HG02623 (cell line): ENCODE results near the gene PIMREG.

Source experiments
- ATAC-seq: cut with Tn5 transposase; IDR thresholded peaks from one replicate; pipeline ENCODE4 v1.9.1; 2021; ENCODE audit warnings: moderate library complexity; ENCODE audit not compliant: unreplicated experiment

Gene PIMREG

DNA sequence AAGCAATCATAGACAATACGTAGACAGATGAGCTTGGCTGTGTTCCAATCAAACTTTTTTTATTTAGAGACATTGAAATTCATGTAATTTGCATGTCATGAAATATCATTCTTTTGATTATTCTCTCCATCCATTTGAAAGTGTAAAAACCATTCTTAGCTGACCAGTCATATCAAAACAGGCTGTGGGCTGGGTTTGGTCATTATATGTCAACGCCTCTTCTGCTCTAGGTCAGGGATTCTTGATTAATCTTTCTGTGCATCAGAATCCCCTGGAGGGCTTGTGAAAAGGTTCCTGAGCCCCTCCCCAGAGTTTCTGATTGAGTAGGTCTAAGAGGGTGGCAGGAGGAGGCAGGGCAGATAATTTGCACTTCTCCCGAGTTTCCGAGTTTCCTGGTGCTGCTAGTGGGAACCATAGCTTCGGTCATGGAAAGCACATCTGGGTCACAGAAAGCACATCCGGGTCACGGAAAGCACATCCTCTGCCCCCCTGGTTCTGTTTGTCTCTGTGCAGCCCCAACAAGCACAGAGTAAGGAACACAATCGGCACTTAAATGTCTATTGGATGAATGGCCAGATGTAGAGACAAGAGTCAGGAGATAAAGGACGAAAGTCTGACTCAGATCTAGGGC is 16.4 kb downstream of the PIMREG start:
- no peak for ATAC-seq

GRCh38 chr17:6461246-6461645 is 17.0 kb downstream of the PIMREG start:
- no peak for ATAC-seq

DNA sequence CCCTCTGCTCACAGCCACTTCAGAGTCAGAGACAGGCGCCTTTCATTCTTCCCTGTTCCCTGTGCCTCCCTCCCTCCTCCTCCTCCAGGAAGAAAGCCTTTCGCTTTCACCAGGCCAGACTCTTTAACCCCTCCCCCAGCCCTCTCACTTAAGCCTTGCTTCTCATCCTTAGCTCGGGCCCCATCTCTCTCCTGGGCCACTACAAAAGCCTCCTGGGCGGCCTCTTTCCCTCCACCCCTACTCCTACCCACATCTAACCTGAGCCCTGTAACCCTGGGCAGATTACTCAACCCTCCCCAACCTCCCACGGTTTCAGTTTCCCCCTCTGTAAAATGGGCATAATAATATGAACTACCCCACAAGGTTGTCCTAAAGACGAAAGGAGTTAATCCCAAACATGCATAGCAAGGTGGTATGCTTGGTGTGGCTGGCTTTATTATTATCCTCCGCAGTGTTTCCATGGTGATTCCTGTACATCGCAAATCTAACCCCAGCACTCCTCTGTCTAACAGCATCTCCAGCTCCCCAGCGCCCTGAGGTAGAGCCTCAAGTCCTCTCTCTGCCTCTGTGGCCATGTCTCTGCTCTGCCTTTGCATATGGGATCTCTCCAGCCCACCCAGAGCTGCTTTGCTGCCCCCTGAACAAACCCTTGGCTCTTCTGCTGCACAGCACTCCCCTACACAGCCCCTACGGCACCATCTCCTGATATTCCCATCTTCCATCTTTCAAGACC is 17.7 kb downstream of the PIMREG start:
- ATAC-seq: no peak

GRCh38 chr17:6462692-6463091 is 18.4 kb downstream of the PIMREG start:
- ATAC-seq: no peak

GRCh38 chr17:6463616-6464445 is 19.6 kb downstream of the PIMREG start:
- ATAC-seq: no peak

GRCh38 chr17:6464446-6465041 is 20.3 kb downstream of the PIMREG start:
- no peak for ATAC-seq

DNA sequence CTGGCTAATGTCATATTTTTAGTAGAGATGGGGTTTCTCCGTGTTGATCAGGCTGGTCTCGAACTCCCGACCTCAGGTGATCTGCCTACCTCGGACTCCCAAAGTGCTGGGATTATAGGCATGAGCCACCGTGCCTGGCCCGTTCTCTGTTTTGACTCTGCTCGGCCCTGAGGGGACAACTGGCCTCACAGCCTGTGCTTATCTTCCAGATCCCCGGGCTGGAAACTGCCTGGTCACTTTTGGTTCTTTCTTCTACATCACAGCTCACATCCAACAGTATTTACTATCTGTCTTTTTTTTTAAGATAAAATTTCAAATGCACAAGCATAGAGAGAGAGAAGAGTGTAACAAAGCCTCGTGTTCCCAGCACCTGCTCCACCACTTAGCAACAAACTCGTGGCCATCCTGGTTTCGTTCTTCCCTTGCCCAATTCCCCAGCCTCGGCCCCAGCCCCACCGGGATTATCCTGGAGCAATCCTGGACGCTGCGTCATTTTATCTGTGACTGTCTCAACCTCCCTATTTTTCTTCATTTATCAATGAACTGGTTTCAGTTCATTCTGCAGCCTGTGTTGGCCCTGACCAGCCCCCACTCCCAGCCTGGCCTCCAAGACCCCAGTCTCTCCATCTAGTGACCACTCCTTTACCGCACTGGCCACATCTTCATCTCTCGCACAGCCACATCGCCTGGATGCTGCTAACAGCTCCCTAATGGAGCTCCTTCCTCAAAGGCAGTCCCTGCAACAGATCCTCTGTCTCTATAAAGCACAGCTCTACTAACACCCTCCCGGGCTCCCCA is 21.1 kb downstream of the PIMREG start:
- ATAC-seq: no peak

- ATAC-seq: no peak
Measured at GRCh38 chr17:6467567-6467966, 23.3 kb downstream of the PIMREG start.

DNA sequence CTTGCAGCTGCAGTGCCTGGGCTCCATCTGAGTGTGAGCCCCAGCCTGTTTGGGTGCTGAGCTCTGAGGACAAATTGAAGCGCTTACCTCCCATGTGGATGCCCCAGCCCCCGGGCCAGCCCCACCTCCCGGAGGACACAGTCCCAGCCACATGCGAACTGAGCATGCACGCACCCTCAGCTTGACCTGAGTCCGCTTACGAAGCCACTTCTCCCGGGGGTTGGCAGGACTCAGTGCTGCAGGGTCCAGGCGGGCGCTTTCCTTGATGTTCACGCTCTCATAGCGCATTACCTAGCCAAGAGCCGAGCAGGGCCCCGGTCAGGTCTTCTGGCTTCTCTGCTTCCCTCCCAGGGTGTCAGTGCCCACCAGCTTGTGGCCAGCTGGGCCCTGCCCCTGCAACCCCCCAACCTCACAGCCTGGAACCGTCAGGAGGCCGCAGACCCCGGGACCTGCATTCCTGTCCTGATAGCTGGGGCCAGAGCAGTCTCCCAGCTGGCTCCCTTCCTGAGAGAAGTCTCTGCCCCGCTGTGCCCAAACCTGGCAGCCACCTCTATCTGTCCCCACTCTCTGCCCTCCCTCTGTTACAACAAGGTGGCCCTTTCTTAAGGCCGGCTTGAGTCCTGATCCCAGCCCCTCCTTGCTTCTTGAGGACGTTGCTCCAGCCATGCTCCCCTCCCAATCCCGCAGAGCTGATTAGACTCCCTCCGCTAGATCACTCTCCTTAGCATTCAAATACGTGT is 24.0 kb downstream of the PIMREG start:
- no peak for ATAC-seq

GRCh38 chr17:6470146-6470718 is 26.0 kb downstream of the PIMREG start:
- ATAC-seq: no peak

- no peak for ATAC-seq
Measured at GRCh38 chr17:6470751-6471521, 26.7 kb downstream of the PIMREG start.

- no peak for ATAC-seq
Measured at GRCh38 chr17:6471531-6472465, 27.5 kb downstream of the PIMREG start.

DNA sequence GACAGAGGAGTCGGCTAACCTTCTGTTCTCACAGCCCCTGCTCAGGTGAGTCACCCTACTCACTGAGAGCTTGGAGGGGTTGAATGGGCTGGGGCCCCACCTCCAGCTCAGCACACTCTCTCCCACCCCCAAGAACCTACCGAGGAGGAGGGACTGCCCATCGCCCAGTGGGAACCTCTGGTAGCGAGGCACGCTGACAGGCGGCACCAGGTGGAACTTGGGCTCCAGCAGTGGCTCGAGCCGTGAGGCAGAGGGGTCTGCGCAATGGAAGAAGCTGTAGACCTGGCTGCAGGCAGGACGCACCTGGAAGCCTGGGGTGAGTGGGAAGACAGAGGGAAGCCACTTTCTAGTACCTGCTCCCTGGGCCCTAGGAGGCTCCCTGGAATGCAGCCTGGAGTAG is 28.3 kb downstream of the PIMREG start:
- no peak for ATAC-seq

- ATAC-seq: no peak
Measured at GRCh38 chr17:6473128-6473767, 29.0 kb downstream of the PIMREG start.

GRCh38 chr17:6474376-6474775 is 30.1 kb downstream of the PIMREG start:
- no peak for ATAC-seq

DNA sequence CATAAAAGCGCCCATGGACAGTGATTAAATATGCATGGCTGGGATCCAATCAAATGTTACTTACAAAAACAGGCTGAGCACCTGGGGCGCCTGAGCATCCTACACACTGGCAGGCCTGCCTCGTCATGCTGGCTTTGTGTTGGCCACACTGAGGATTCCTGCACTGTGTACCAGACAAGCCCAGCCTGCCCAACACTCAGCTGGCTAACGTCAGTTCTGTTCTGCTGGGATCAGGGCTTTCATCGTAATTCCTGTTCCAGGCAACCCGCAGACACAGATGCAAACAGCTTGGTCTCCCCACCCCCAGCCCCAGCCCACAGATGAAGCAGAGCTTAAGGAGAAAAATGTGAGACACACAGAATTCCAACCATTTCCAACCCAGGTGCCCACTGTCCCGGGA is 30.7 kb downstream of the PIMREG start:
- no peak for ATAC-seq

- no peak for ATAC-seq
Measured at GRCh38 chr17:6475411-6475810, 31.2 kb downstream of the PIMREG start.
